Measurements from ENCODE around the gene ASTN2. TPM values are rescaled to one million over a fixed set of nuclear protein-coding genes. Genes with fewer than 3 reads are reported as not detected.

The ASTN2 gene
- total and polyA plus RNA-seq, 2 donors (not counting 3 experiments of a cell fraction or from before 2014, with no cell fraction given): 1.0 to 1.9 TPM

- no peak overlapping the region for H3K27ac ChIP-seq (ENCODE audit: insufficient read depth, low read depth, low read length)
- no TSS peak for BruUV-seq (replicated peaks)
- ChIA-PET POLR2A (no interaction called here), CTCF (no interaction called here)
- FAIRE-seq: no peak
- no peak overlapping the region for H2AFZ ChIP-seq (ENCODE audit: low read depth, low read length)
- intact Hi-C loops (cut with micrococcal nuclease): no loop called here
- dilution Hi-C loops (cut with MboI; ENCODE audit: extremely low pct_ligation_motif_present, low sequenced_read_pairs): no loop called here
- no peak overlapping the region for H3K4me2 ChIP-seq (ENCODE audit: insufficient read depth, low read length)
- TF ChIP-seq CTCF (IDR thresholded peaks at IDR 0.05; ENCODE audit: extremely low read depth in 1 of 2, insufficient read depth in 1 of 2, low read depth in 1 of 2, low read length in 2 of 2) (no peak), MAX (IDR thresholded peaks at IDR 0.05; ENCODE audit: insufficient read depth, insufficient read length) (no peak), JUN (IDR thresholded peaks at IDR 0.05; ENCODE audit: borderline replicate concordance, insufficient read depth, insufficient read length, low read depth) (no peak)
- no peak overlapping the region for H3K4me3 ChIP-seq (replicated peaks in 1 of 3; ENCODE audit: insufficient read depth in 1 of 3, low read depth in 1 of 3, low read length in 3 of 3)
- no peaks in the 10 kb centered on the region for H4K20me1 ChIP-seq (replicated peaks; ENCODE audit: control insufficient read depth, extremely low read depth, insufficient read depth, low read length)
- no peaks in the 10 kb centered on the region for H3K36me3 ChIP-seq (ENCODE audit: control insufficient read depth in 2 of 2, extremely low read depth in 1 of 2, insufficient read depth in 2 of 2, low read length in 2 of 2)
- DNase-seq (ENCODE audit: low read depth, low spot score): no peak
- no peaks in the 10 kb centered on the region for H3K79me2 ChIP-seq (ENCODE audit: control insufficient read depth, insufficient read depth, low read length)
- H3K4me1 ChIP-seq (ENCODE audit: control insufficient read depth, extremely low read depth, insufficient read depth, low read length): no peaks in the 10 kb centered on the region
- no peak overlapping the region for H3K9ac ChIP-seq (replicated peaks; ENCODE audit: extremely low read depth, insufficient read depth, low read length)
- peaks cover 2% of the 10 kb centered on the region for H3K9me3 ChIP-seq (replicated peaks; ENCODE audit: control insufficient read depth, insufficient read depth, low read length)
- H3K9me1 ChIP-seq (replicated peaks; ENCODE audit: control insufficient read depth, extremely low read depth, insufficient read depth, low read length): no peaks in the 10 kb centered on the region
- no peaks in the 10 kb centered on the region for H3K27me3 ChIP-seq (ENCODE audit: control insufficient read depth in 2 of 2, insufficient read depth in 2 of 2, low read length in 2 of 2)
Observed at GRCh38 chr9:116391306-116391900, 1023.5 kb downstream of the ASTN2 start.

Measured in endothelial cell of umbilical vein (primary cell).